NCI-H82 treated with DMSO at 0.1 percent for 48 hours (cell line): ENCODE data around the gene C8G.

Experiments used
- DNase-seq: peaks from one replicate; lab custom pipeline; 2025; ENCODE audit not compliant: unreplicated experiment; lab: John Stamatoyannopoulos, UW

The C8G gene

GRCh38 chr9:136920069-136920468, 25.0 kb upstream of the C8G start:
- no peak for DNase-seq

GRCh38 chr9:136920734-136921231, 24.3 kb upstream of the C8G start:
- no peak for DNase-seq

- no peak for DNase-seq
Measured at GRCh38 chr9:136921307-136921706, 23.7 kb upstream of the C8G start.

GRCh38 chr9:136921718-136922117, 23.3 kb upstream of the C8G start:
- DNase-seq, result no peak

- DNase-seq, result no peak
Measured at GRCh38 chr9:136922540-136922939, 22.5 kb upstream of the C8G start.

- no peak for DNase-seq
Measured at GRCh38 chr9:136923881-136924280, 21.2 kb upstream of the C8G start.

GRCh38 chr9:136925414-136926153, 19.5 kb upstream of the C8G start:
- no peak for DNase-seq

GRCh38 chr9:136926154-136926704, 18.8 kb upstream of the C8G start:
- DNase-seq, result no peak

GRCh38 chr9:136926749-136927148, 18.3 kb upstream of the C8G start:
- DNase-seq, result no peak

- DNase-seq, result no peak
Measured at GRCh38 chr9:136927343-136928271, 17.4 kb upstream of the C8G start.

GRCh38 chr9:136928591-136928990, 16.5 kb upstream of the C8G start:
- no peak for DNase-seq

- no peak for DNase-seq
Measured at GRCh38 chr9:136930014-136930413, 15.0 kb upstream of the C8G start.

GRCh38 chr9:136931611-136932130, 13.4 kb upstream of the C8G start:
- no peak for DNase-seq

GRCh38 chr9:136934277-136934676, 10.8 kb upstream of the C8G start:
- no peak for DNase-seq

- DNase-seq, result no peak
Measured at GRCh38 chr9:136935651-136936050, 9.4 kb upstream of the C8G start.

GRCh38 chr9:136936645-136937170, 8.3 kb upstream of the C8G start:
- no peak for DNase-seq

- DNase-seq, result no peak
Measured at GRCh38 chr9:136937186-136938001, 7.6 kb upstream of the C8G start.

GRCh38 chr9:136939431-136939995, 5.5 kb upstream of the C8G start:
- DNase-seq, result no peak

- DNase-seq, result no peak
Measured at GRCh38 chr9:136939996-136940525, 5.0 kb upstream of the C8G start.
